Measurements from ENCODE around the gene CCDC27. TPM values are rescaled to one million over a fixed set of nuclear protein-coding genes. Genes with fewer than 3 reads are reported as not detected.

Gene CCDC27
- total RNA-seq, 1 experiment from 2014 or later, result not detected

DNA sequence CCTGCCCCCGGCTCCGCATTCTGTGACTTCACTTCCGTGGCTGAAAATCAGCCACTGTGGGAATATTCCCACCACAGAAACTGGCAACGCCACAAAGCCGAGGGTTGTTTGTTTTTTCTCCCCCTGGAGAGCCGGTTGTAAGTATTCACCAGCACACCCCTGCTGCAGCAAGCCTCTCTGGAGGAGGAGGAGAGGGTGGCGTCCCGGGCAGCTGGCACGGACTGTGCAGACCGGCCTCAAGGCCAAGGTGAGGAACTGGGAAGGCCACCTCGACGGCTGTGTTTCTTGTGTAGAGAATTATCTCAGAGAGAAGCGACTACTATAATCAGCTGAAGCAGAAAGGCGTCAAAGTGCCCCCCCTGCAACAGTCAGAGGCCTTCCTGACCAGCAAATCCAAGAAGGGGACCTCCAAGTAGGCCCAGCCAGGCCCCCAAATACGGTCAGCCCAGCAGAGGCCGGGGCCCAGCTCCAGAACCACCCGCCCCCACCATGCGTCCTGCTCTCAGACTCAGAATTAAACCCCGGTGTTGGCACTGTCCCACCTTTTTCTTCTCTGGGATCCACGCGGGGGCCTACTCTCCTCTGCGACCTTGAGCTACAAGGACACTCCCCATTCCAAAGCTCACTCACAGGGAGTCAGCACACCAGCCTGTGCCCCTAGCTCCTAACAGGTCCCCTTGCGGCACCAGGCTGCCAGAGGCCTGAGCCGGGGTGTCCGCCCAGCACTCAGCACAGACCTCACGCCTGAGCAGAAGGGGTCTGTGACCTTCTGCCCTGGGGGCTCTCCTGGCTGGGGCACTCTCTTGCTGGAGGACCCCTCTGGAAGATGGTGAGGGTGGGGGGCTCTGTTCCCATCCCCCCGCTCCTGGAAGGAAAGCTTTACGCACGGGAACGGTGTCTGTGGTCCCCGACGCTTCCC lies 19.1 kb downstream of the CCDC27 start:
- in situ Hi-C loops (cut with HindIII; ENCODE audit: low pct_unique_long_range_greater_than_20kb, low sequenced_read_pairs), result no loop called here
- DNase-seq (ENCODE audit: low read depth), result no peak

- in situ Hi-C loops (cut with HindIII; ENCODE audit: low pct_unique_long_range_greater_than_20kb, low sequenced_read_pairs), result no loop called here
- DNase-seq (ENCODE audit: low read depth), result peak; percentile 18
Observed at GRCh38 chr1:3772027-3772714, 19.9 kb downstream of the CCDC27 start.

- in situ Hi-C loops (cut with HindIII; ENCODE audit: low pct_unique_long_range_greater_than_20kb, low sequenced_read_pairs), result no loop called here
- DNase-seq (ENCODE audit: low read depth), result no peak
Observed at GRCh38 chr1:3772715-3773571, 20.7 kb downstream of the CCDC27 start, which contains the start of gene SMIM1. Gene SMIM1, plus strand, starts transcription at chr1:3772749. Its CDS starts 2,625 bp downstream, at chr1:3775374.

DNA sequence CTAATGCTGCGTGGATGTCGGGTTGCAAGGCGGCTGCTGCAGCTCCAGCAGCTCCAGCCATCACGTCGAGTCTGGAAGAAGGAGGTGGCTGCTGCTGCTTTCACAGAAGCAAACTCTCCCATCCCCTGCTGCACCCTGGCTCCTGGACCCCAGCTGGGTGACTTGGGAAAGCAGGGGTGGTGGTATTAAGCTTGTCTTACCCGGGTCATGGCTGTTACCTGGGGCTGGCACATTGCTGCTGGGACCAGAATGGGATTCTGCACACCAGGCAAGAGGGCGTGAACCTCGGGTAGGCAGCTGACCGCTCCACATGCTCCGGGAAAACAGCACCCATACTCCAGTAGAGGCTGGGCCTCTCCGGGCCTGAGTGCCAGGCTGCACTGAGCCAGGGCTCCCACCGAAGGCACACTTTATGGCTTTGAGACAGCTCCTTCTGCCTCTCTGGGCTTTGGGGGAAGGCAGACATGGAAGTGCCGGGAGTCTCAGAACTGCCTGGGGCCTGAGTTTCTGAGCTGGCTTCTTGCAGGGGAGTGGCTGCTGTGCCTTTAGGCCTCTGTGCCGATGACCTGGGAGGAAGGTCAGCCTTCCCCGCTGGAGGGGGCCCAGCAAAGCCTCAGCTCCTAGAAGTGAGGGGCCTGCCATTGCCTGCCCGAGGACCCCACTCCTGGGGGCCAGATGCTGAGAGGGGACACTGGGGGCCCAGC lies 21.5 kb downstream of the CCDC27 start:
- in situ Hi-C loops (cut with HindIII; ENCODE audit: low pct_unique_long_range_greater_than_20kb, low sequenced_read_pairs), result no loop called here
- no peak for DNase-seq (ENCODE audit: low read depth)

GRCh38 chr1:3774276-3774945 lies 22.2 kb downstream of the CCDC27 start:
- in situ Hi-C loops (cut with HindIII; ENCODE audit: low pct_unique_long_range_greater_than_20kb, low sequenced_read_pairs), result no loop called here
- no peak for DNase-seq (ENCODE audit: low read depth)

DNA sequence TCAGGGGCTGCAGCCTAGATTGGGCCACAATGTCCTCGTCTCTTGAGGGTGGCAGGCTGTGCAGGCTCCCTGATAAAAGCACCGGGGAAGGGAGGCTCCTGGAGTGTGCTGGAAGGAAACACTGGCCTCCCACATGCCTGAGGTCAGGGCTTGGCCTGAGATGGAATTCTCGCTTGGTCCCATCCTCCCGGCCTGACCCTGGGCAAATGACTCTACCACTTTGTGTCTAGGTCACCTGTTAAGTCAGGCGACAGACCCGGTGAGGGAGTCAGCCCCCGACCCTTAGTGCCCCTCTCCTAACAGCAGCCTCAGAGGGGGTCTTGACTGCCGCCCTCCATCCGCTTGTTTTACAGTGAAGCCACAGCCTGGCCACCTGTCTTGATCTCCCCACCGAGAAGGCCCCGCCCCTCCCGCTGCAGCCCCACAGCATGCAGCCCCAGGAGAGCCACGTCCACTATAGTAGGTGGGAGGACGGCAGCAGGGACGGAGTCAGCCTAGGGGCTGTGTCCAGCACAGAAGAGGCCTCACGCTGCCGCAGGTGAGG lies 22.8 kb downstream of the CCDC27 start:
- DNase-seq (ENCODE audit: low read depth), result no peak
- in situ Hi-C loops (cut with HindIII; ENCODE audit: low pct_unique_long_range_greater_than_20kb, low sequenced_read_pairs), result no loop called here

DNA sequence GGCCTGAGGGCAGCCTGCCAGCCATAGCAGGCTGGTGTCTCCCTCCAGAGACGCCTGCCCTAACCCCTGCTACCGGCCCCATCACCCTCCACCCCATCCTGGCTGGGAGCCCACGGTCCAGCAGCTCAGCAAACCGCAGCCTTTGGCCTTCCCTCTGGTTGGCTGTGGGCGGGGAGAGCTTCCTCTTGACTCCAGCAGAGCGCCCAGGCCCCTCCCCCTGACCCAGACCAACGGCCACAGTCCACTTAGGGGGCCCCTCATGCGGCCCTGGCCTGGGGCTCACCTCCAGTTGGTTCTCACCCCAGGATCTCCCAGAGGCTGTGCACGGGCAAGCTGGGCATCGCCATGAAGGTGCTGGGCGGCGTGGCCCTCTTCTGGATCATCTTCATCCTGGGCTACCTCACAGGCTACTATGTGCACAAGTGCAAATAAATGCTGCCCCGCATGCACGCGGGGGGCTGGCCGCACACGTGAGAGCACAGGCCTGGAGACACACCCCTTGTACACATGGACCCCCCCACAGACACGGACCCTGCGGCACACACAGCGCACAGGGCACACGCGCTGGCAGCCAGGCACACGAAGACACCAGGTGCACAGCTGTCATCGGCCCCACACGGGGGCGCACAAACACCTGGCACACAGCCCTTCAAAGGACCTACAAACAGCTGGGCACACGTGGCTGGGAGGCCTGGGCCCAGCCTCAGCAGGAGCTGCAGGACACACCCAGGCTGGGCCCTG lies 23.4 kb downstream of the CCDC27 start:
- in situ Hi-C loops (cut with HindIII; ENCODE audit: low pct_unique_long_range_greater_than_20kb, low sequenced_read_pairs), result no loop called here
- peak; percentile 75 for DNase-seq (ENCODE audit: low read depth)

- no peak for DNase-seq (ENCODE audit: low read depth)
- in situ Hi-C loops (cut with HindIII; ENCODE audit: low pct_unique_long_range_greater_than_20kb, low sequenced_read_pairs), result no loop called here
Observed at GRCh38 chr1:3776231-3776961, 24.1 kb downstream of the CCDC27 start.

GRCh38 chr1:3777078-3777547 lies 24.9 kb downstream of the CCDC27 start:
- no peak for DNase-seq (ENCODE audit: low read depth)
- in situ Hi-C loops (cut with HindIII; ENCODE audit: low pct_unique_long_range_greater_than_20kb, low sequenced_read_pairs), result no loop called here

DNA sequence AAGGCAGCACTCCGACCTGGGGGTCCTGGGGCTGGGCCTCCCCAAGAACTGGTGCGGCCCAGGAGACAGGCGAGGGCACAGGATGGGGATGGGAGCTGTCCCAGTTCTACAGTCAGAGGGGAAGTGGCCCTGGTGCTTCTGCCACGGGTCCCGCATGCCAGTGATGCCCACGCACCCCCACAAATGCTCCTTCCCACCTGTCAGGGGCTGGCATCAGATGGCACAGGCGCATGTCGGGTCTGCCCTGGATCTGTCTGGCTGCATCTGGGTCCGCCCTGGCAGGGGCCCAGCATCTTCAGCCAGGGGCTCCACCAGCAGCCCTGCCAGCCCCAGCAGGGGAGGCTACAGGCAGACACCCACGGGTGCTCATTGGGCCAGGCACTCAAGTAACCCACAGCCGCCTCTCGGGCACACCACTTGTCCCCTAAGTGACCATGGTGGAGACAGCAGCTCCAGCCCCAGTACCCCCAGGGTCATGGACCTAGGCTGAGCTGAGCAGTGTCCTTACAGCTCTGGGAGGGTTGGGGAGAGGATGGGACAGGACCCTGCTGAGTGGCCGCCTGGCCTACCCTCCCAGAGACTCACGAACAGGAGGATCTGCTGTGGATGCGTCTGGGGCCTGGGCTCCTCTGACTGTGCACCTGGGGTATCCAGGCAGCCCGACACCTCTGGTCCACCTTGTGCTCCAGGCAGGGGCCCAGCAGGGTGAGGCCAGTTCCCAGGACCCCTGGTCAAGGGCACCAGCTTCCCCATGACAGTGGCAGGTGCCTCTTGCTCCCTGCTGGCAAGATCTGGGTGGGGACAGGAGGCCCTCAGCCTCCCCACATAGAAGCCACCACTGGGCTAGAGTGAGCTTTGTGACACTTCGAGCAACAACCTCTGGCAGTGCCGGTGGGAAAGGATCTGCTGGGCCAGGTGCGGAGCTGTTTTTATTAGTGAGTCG lies 25.7 kb downstream of the CCDC27 start:
- in situ Hi-C loops (cut with HindIII; ENCODE audit: low pct_unique_long_range_greater_than_20kb, low sequenced_read_pairs), result no loop called here
- DNase-seq (ENCODE audit: low read depth), result no peak

- no peak for DNase-seq (ENCODE audit: low read depth)
- in situ Hi-C loops (cut with HindIII; ENCODE audit: low pct_unique_long_range_greater_than_20kb, low sequenced_read_pairs), result no loop called here
Observed at GRCh38 chr1:3778590-3779264, 26.5 kb downstream of the CCDC27 start.

DNA sequence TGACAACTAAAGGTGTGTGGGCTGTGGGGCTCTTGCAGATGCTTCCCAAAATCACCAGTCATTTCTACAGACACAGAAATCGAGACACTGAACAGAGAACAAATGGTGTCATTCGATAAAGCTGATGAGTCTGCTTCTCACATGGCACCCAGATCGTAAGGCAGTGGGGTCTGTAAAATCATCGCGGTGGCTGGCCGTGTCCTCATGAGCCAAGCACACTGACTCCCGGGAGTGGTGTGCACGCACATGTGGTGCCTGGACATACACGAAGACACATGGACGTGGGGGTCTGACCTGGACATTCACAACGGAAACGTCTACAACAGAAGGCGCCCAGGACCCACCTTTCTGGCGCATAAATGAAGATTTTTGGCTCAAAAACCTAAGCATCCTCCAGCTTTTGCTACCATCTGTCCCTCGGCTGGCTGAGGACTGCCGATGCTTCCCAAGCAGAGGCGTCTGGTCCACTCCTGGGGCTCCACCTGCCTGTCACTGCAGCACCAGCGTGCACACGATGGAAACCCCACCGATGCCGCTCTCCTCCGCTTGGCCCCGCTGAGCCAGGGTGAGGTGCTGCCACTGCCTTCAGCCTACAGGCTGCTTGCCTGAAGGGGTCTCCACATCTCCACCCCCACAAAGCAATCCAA lies 27.1 kb downstream of the CCDC27 start:
- no peak for DNase-seq (ENCODE audit: low read depth)
- in situ Hi-C loops (cut with HindIII; ENCODE audit: low pct_unique_long_range_greater_than_20kb, low sequenced_read_pairs), result no loop called here

GRCh38 chr1:3779912-3780416 lies 27.7 kb downstream of the CCDC27 start:
- in situ Hi-C loops (cut with HindIII; ENCODE audit: low pct_unique_long_range_greater_than_20kb, low sequenced_read_pairs), result no loop called here
- no peak for DNase-seq (ENCODE audit: low read depth)

DNA sequence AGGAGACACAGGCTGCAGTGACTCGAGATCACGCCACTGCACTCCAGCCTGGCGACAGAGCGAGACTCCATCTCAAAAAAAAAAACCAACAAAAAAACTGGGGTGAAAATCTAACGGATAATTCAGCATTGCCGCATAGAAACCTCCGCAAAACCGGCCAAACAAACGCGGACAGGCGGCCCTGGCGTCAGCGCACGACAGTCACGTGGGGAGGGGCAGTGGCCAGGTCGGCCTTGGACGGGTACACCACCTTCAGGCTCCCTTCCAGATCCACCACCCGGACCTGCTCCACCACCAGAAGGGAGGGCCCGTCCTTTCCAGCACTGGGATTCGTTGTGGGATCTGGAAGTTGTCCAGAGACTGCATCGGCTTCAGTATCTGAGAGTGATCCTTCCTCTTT lies 28.7 kb downstream of the CCDC27 start:
- in situ Hi-C loops (cut with HindIII; ENCODE audit: low pct_unique_long_range_greater_than_20kb, low sequenced_read_pairs), result no loop called here

More for the DNA sequence above, 28.7 kb downstream of the CCDC27 start:
- no peak for DNase-seq (ENCODE audit: low read depth)

Data from Caki2 (cell line).